Upper lobe of left lung (tissue), 6 donors: Measurements from ENCODE around the gene C22orf15. TPM values are rescaled to one million over a fixed set of nuclear protein-coding genes. Genes with fewer than 3 reads are reported as not detected.
A peak's percentile ranks its signal among the peaks of the same experiment; 100 is the strongest.

Experiments
- ATAC-seq, 2 donors: fragments of 200-7000 bp; cut with Tn5 transposase; one replicate each; pipeline ENCODE4 v1.9.1; 2022; ENCODE audit warnings: mild to moderate bottlenecking in 2 of 2, moderate library complexity in 2 of 2; ENCODE audit not compliant: low FRiP score in 2 of 2
- DNase-seq, 2 donors: peaks; one replicate each; pipeline ENCODE4 v3.0.0-alpha.2; 2019 to 2020
- H3K27ac ChIP-seq, 4 donors: fragments of 200-600 bp; sonication (generic); one replicate each; pipeline ENCODE4 v1.5.1; 2016 to 2019
- H3K27me3 ChIP-seq, 4 donors: fragments of 200-600 bp; sonication (generic); one replicate each; pipeline ENCODE4 v1.5.1; 2017 to 2019
- H3K36me3 ChIP-seq, 4 donors: fragments of 200-600 bp; sonication (generic); one replicate each; pipeline ENCODE4 v1.5.1; 2016 to 2019
- H3K4me1 ChIP-seq, 4 donors: fragments of 200-600 bp; sonication (generic); one replicate each; pipeline ENCODE4 v1.5.1; 2018 to 2019
- H3K4me3 ChIP-seq, 4 donors: fragments of 200-600 bp; sonication (generic); one replicate each; pipeline ENCODE4 v1.5.1; 2017 to 2019; ENCODE audit warnings: mild to moderate bottlenecking in 2 of 4, moderate library complexity in 1 of 4
- H3K9me3 ChIP-seq, 4 donors: fragments of 200-600 bp; sonication (generic); one replicate each; pipeline ENCODE4 v1.5.1; 2018 to 2019
- CTCF ChIP-seq, 6 experiments: fragments of 450-650 bp in 4 of 6; fragments of 200-600 bp in 2 of 6; sonication (generic) in 2 of 6; IDR thresholded peaks; one replicate each; pipeline ENCODE4 v1.5.1; 2016 to 2019; ENCODE audit warnings: antibody characterized with exemption in 6 of 6
- EP300 ChIP-seq, 4 donors: sonication (generic); formaldehyde crosslinking; IDR thresholded peaks; one replicate each; pipeline ENCODE4 v1.5.1; 2017; ENCODE audit warnings: antibody characterized with exemption in 4 of 4, control low read depth in 2 of 4
- POLR2A ChIP-seq, 4 donors: fragments of 450-650 bp; IDR thresholded peaks; one replicate each; pipeline ENCODE4 v1.5.1; 2016 to 2017; ENCODE audit warnings: antibody characterized with exemption in 4 of 4, mild to moderate bottlenecking in 2 of 4
- POLR2AphosphoS5 ChIP-seq, 2 donors: sonication (generic); formaldehyde crosslinking; IDR thresholded peaks; one replicate each; pipeline ENCODE4 v1.5.1; 2017; ENCODE audit warnings: antibody characterized with exemption in 2 of 2
- WGBS, 2 donors: methylation state at CpG; one replicate each; pipeline ENCODE4 v1.1.5; 2017 to 2018; 5-methylcytosine and 5-hydroxymethylcytosine counted together
- total RNA-seq, 6 donors: library from RNA; depleted of rRNA in 4 of 6; stranded (reverse); fragments of >200 nt in 4 of 6; gene quantifications; one replicate each; pipeline versions ENCODE4 v1.1.0 to v1.2.1, GENCODE V29; 2016 to 2021
- donor health status: DM: no; HTN: no; CAD: no; lungs with moderate emphysema.
- donor health status: DM: no; HTN: yes; CAD: no; lungs with severe emphysema.

Gene C22orf15
- total RNA-seq, 6 donors from 2014 or later: 0.29 to 7.3 (median 4.6) TPM

- DNase-seq (no peak), ATAC-seq (peak in 1 of 2 donors; percentile 83)
- WGBS, 2 donors: 80 to 89% methylated on average over 2 to 14 of the region's 14 CpGs
- H3K4me3 ChIP-seq: no peak overlapping the region
- peaks cover 6 to 7% (median 7%) of the 10 kb centered on the region in 4 donors for H3K4me1 ChIP-seq
- no peaks in the 10 kb centered on the region for H3K27me3 ChIP-seq
- H3K27ac ChIP-seq: no peak overlapping the region
- H3K9me3 ChIP-seq: no peaks in the 10 kb centered on the region
- no peaks in the 10 kb centered on the region for H3K36me3 ChIP-seq
- TF ChIP-seq POLR2AphosphoS5 (IDR thresholded peaks at IDR 0.05): no peak
- TF ChIP-seq POLR2A (IDR thresholded peaks at IDR 0.05): no peak
- no peak for TF ChIP-seq CTCF (IDR thresholded peaks at IDR 0.05)
These were observed 18.9 kb downstream of the C22orf15 start for GRCh38 chr22:23781511-23782183.

DNA sequence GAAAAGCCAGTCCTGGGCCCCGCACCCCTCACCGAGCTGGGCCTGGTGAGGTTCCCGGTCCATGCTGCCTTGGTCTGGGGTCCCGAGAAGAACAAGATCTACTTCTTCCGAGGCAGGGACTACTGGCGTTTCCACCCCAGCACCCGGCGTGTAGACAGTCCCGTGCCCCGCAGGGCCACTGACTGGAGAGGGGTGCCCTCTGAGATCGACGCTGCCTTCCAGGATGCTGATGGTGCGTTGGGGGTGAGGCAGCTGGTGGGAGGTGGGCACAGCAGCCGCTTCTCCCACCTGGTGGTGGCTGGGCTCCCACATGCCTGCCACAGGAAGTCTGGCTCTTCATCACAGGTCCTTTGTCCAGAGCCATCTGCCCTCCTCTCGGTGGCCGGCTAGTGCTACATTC is 19.5 kb downstream of the C22orf15 start:
- Histone ChIP-seq H3K27ac (no peak overlapping the region), H3K27me3 (no peaks in the 10 kb centered on the region), H3K4me3 (no peak overlapping the region), H3K9me3 (no peaks in the 10 kb centered on the region), H3K4me1 (peaks cover 6 to 8% (median 7%) of the 10 kb centered on the region in 4 donors), H3K36me3 (no peaks in the 10 kb centered on the region)
- DNase-seq (no peak), ATAC-seq (no peak)
- 93% methylated on average over 16 of the region's 16 CpGs; no CpG with 5 or more reads in 1 of the 2 donors for WGBS, 2 donors
- TF ChIP-seq CTCF (IDR thresholded peaks at IDR 0.05) (no peak), POLR2AphosphoS5 (IDR thresholded peaks at IDR 0.05) (no peak), EP300 (IDR thresholded peaks at IDR 0.05) (no peak), POLR2A (IDR thresholded peaks at IDR 0.05) (no peak)

- H3K27me3 ChIP-seq: no peaks in the 10 kb centered on the region
- 85% methylated on average over 1 of the region's 1 CpG; no CpG with 5 or more reads in 1 of the 2 donors for WGBS, 2 donors
- no peak overlapping the region for H3K27ac ChIP-seq
- no peaks in the 10 kb centered on the region for H3K36me3 ChIP-seq
- no peak overlapping the region for H3K4me3 ChIP-seq
- ATAC-seq (no peak), DNase-seq (no peak)
- H3K9me3 ChIP-seq: no peaks in the 10 kb centered on the region
- TF ChIP-seq CTCF (IDR thresholded peaks at IDR 0.05) (no peak), POLR2A (IDR thresholded peaks at IDR 0.05) (no peak), EP300 (IDR thresholded peaks at IDR 0.05) (no peak), POLR2AphosphoS5 (IDR thresholded peaks at IDR 0.05) (no peak)
- H3K4me1 ChIP-seq: peaks cover 8 to 12% (median 10%) of the 10 kb centered on the region in 4 donors
These were observed 19.9 kb downstream of the C22orf15 start for GRCh38 chr22:23782703-23783102.

DNA sequence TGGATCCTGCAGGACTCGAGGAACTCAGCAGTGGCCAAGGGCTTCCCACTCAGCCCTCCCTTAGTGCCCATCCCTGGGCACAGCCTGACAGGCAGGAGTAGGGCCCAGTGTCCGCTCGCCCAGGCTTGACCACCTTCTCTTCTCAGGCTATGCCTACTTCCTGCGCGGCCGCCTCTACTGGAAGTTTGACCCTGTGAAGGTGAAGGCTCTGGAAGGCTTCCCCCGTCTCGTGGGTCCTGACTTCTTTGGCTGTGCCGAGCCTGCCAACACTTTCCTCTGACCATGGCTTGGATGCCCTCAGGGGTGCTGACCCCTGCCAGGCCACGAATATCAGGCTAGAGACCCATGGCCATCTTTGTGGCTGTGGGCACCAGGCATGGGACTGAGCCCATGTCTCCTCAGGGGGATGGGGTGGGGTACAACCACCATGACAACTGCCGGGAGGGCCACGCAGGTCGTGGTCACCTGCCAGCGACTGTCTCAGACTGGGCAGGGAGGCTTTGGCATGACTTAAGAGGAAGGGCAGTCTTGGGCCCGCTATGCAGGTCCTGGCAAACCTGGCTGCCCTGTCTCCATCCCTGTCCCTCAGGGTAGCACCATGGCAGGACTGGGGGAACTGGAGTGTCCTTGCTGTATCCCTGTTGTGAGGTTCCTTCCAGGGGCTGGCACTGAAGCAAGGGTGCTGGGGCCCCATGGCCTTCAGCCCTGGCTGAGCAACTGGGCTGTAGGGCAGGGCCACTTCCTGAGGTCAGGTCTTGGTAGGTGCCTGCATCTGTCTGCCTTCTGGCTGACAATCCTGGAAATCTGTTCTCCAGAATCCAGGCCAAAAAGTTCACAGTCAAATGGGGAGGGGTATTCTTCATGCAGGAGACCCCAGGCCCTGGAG is 20.7 kb downstream of the C22orf15 start:
- Histone ChIP-seq H3K9me3 (no peaks in the 10 kb centered on the region), H3K4me3 (no peak overlapping the region), H3K4me1 (peaks cover 16 to 20% (median 18%) of the 10 kb centered on the region in 4 donors), H3K27ac (no peak overlapping the region), H3K36me3 (no peaks in the 10 kb centered on the region), H3K27me3 (no peaks in the 10 kb centered on the region)
- no peak for ATAC-seq
- 85 to 93% methylated on average over 8 to 15 of the region's 15 CpGs for WGBS, 2 donors
- DNase-seq: no peak
- no peak for TF ChIP-seq POLR2A (IDR thresholded peaks at IDR 0.05)
- TF ChIP-seq CTCF (IDR thresholded peaks at IDR 0.05): no peak
- TF ChIP-seq EP300 (IDR thresholded peaks at IDR 0.05): no peak
- no peak for TF ChIP-seq POLR2AphosphoS5 (IDR thresholded peaks at IDR 0.05)
